ENCODE results near the gene IFI44L.
A peak's percentile ranks its signal among the peaks of the same experiment; 100 is the strongest.

IFI44L gene

GRCh38 chr1:78645723-78646122, 25.5 kb downstream of the IFI44L start:
- DNase-seq = no peak

- no peak for DNase-seq
Measured at GRCh38 chr1:78647238-78647637, 27.0 kb downstream of the IFI44L start.

- DNase-seq = no peak
Measured at GRCh38 chr1:78649628-78650027, 29.4 kb downstream of the IFI44L start, which contains the start of gene IFI44. Gene IFI44 (plus strand): TSS chr1:78649831. CDS start chr1:78650196, 365 bp downstream.

- DNase-seq = no peak
Measured at GRCh38 chr1:78650114-78650660, 29.9 kb downstream of the IFI44L start.

- DNase-seq = peak in 1 of 2 experiments; percentile 8
Measured at GRCh38 chr1:78651241-78651640, 31.0 kb downstream of the IFI44L start.

- DNase-seq = no peak
Measured at GRCh38 chr1:78652019-78652560, 31.8 kb downstream of the IFI44L start.

- DNase-seq = no peak
Measured at GRCh38 chr1:78658901-78659300, 38.7 kb downstream of the IFI44L start.

GRCh38 chr1:78663923-78664322, 43.7 kb downstream of the IFI44L start:
- no peak for DNase-seq

GRCh38 chr1:78664763-78665162, 44.5 kb downstream of the IFI44L start:
- no peak for DNase-seq

- DNase-seq = no peak
Measured at GRCh38 chr1:78665809-78666208, 45.6 kb downstream of the IFI44L start.

- no peak for DNase-seq
Measured at GRCh38 chr1:78667939-78668338, 47.7 kb downstream of the IFI44L start.

- DNase-seq = no peak
Measured at GRCh38 chr1:78668427-78668826, 48.2 kb downstream of the IFI44L start.

GRCh38 chr1:78672428-78672827, 52.2 kb downstream of the IFI44L start:
- DNase-seq = no peak

- no peak for DNase-seq
Measured at GRCh38 chr1:78673120-78673519, 52.9 kb downstream of the IFI44L start.

- peak in 1 of 2 experiments; percentile 47 for DNase-seq
Measured at GRCh38 chr1:78676347-78676982, 56.2 kb downstream of the IFI44L start.

GRCh38 chr1:78676993-78677392, 56.7 kb downstream of the IFI44L start:
- no peak for DNase-seq

- no peak for DNase-seq
Measured at GRCh38 chr1:78677788-78678187, 57.5 kb downstream of the IFI44L start.

- no peak for DNase-seq
Measured at GRCh38 chr1:78678324-78678723, 58.1 kb downstream of the IFI44L start.

GRCh38 chr1:78681265-78681664, 61.0 kb downstream of the IFI44L start:
- DNase-seq = no peak

- DNase-seq = no peak
Measured at GRCh38 chr1:78682496-78682895, 62.2 kb downstream of the IFI44L start.

- no peak for DNase-seq
Measured at GRCh38 chr1:78683079-78683478, 62.8 kb downstream of the IFI44L start.

GRCh38 chr1:78687315-78687714, 67.1 kb downstream of the IFI44L start:
- DNase-seq = no peak

GRCh38 chr1:78687914-78688313, 67.7 kb downstream of the IFI44L start:
- DNase-seq = no peak

- no peak for DNase-seq
Measured at GRCh38 chr1:78688697-78689096, 68.4 kb downstream of the IFI44L start.

GRCh38 chr1:78690516-78690915, 70.3 kb downstream of the IFI44L start:
- no peak for DNase-seq

Measured in SHP77 (cell line).